ENCODE results near the gene UBA5. TPM values are rescaled to one million over a fixed set of nuclear protein-coding genes. Genes with fewer than 3 reads are reported as not detected.

The UBA5 gene
- total and polyA plus RNA-seq, 2 of the 13 experiments (the other 11 are each of a cell fraction or from before 2014, with no cell fraction given): 30.2 to 46.8 TPM

- 0 out of 2 replicates have a peak, but pooled peaks have one; percentile 4 for TF ChIP-seq ZNF691 (CRISPR knock-in tag; IDR thresholded peaks at IDR 0.05; ENCODE audit: borderline replicate concordance, low read depth)
- TF ChIP-seq HOXA7 (CRISPR knock-in tag; IDR thresholded peaks at IDR 0.05): no peak
- 0 out of 2 replicates have a peak, but pooled peaks have one; percentile 23 for TF ChIP-seq MAF1 (CRISPR knock-in tag; IDR thresholded peaks at IDR 0.05; ENCODE audit: borderline replicate concordance)
- TF ChIP-seq HNF4A (CRISPR knock-in tag; IDR thresholded peaks at IDR 0.05): peak; percentile 52
- no peak for TF ChIP-seq SMC3 (IDR thresholded peaks at IDR 0.05; ENCODE audit: low read length)
- TF ChIP-seq ZKSCAN5 (CRISPR knock-in tag; IDR thresholded peaks at IDR 0.05): no peak
- TF ChIP-seq YY1 (IDR thresholded peaks at IDR 0.05; ENCODE audit: insufficient read depth, insufficient replicate concordance, low read depth, low read length): peak; percentile 28
- no peak for TF ChIP-seq ZNF432 (CRISPR knock-in tag; IDR thresholded peaks at IDR 0.05; ENCODE audit: borderline replicate concordance)
- no peak for TF ChIP-seq KAT7 (CRISPR knock-in tag; IDR thresholded peaks at IDR 0.05; ENCODE audit: borderline replicate concordance)
- TF ChIP-seq ZNF639 (CRISPR knock-in tag; conservative IDR thresholded peaks at IDR 0.05): no peak
- no peak for TF ChIP-seq ZFP82 (CRISPR knock-in tag; IDR thresholded peaks at IDR 0.05; ENCODE audit: borderline replicate concordance)
- TF ChIP-seq TEAD3 (CRISPR knock-in tag; optimal IDR thresholded peaks at IDR 0.05; ENCODE audit: borderline replicate concordance): no peak
- 0 out of 2 replicates have a peak, but pooled peaks have one; percentile 52 for TF ChIP-seq ZNF34 (CRISPR knock-in tag; IDR thresholded peaks at IDR 0.05; ENCODE audit: borderline replicate concordance)
- peak; percentile 56; the same call in 1 of the 2 replicates for TF ChIP-seq RFX1 (IDR thresholded peaks at IDR 0.05)
- peak; percentile 76; the same call in 1 of the 2 replicates for TF ChIP-seq ZBTB7B (CRISPR knock-in tag; IDR thresholded peaks at IDR 0.05)
- peak; percentile 15; the same call in 1 of the 2 replicates for TF ChIP-seq ZNF724P (CRISPR knock-in tag; IDR thresholded peaks at IDR 0.05; ENCODE audit: borderline replicate concordance)
- no peak for TF ChIP-seq THRA (CRISPR knock-in tag; IDR thresholded peaks at IDR 0.05; ENCODE audit: borderline replicate concordance)
- no peak for TF ChIP-seq HMGA1 (CRISPR knock-in tag; conservative IDR thresholded peaks at IDR 0.05)
- TF ChIP-seq BCL6 (CRISPR knock-in tag; IDR thresholded peaks at IDR 0.05): peak; percentile 7; the same call in 1 of the 2 replicates
- TF ChIP-seq ZFP1 (CRISPR knock-in tag; IDR thresholded peaks at IDR 0.05): peak; percentile 61; the same call in 1 of the 2 replicates
- TF ChIP-seq ZHX1 (CRISPR knock-in tag; IDR thresholded peaks at IDR 0.05; ENCODE audit: low read depth): no peak
- TF ChIP-seq ZNF33A (CRISPR knock-in tag; IDR thresholded peaks at IDR 0.05; ENCODE audit: borderline replicate concordance): no peak
- TF ChIP-seq MEF2D (CRISPR knock-in tag; IDR thresholded peaks at IDR 0.05): no peak; the same call in 1 of the 2 replicates
- TF ChIP-seq MEIS1 (CRISPR knock-in tag; IDR thresholded peaks at IDR 0.05; ENCODE audit: borderline replicate concordance): peak; percentile 35; the same call in 1 of the 2 replicates
Measured at GRCh38 chr3:132659365-132660051, 621 bp upstream of the UBA5 start, which contains the start of gene ACAD11 (continued).

All from HepG2 (cell line).